HepG2 (cell line): Measurements from ENCODE around the gene SYCP2. TPM values are rescaled to one million over a fixed set of nuclear protein-coding genes. Genes with fewer than 3 reads are reported as not detected.

Source experiments
- ATAC-seq: fragments of 200-7000 bp; cut with Tn5 transposase; 3 replicates; pipeline ENCODE4 v1.9.1; 2020; ENCODE audit warnings: mild to moderate bottlenecking, moderate library complexity
- BruUV-seq: library from RNA; stranded (reverse); fragments of 400-500 nt; replicated peaks from 2 replicates; lab custom pipeline; 2021; lab: Mats Ljungman, UMichigan
- CTCF ChIA-PET: fragments of 300-600 bp; formaldehyde crosslinking; extraction: SDS; loops from one replicate; lab custom pipeline; 2021; ENCODE audit warnings: low total read pairs, inconsistent platforms, low intra/inter-chr PET ratio; lab: Yijun Ruan, JAX
- POLR2A ChIA-PET: fragments of 350-600 bp; sonication (Branson Sonifier 250); formaldehyde crosslinking; loops from one replicate; lab custom pipeline; 2020; ENCODE audit warnings: antibody characterized with exemption, inconsistent platforms; lab: Yijun Ruan, JAX
- DNase-seq: peaks from one replicate; pipeline ENCODE4 v3.0.0-alpha.2; 2015; ENCODE audit warnings: low spot score
- FAIRE-seq: peaks from 3 replicates; lab custom pipeline; 2011; peaks lifted over from hg19 to GRCh38; lab: Jason Lieb, UNC
- H2AFZ ChIP-seq: one replicate; pipeline ENCODE4 v1.6.1; 2011; ENCODE audit warnings: low read length, inconsistent platforms
- H3K27ac ChIP-seq: fragments of 300-600 bp; 3 replicates; pipeline ENCODE4 v1.8.0; 2011; ENCODE audit warnings: mixed run types, mild to moderate bottlenecking, mixed read lengths, low read length, inconsistent platforms; ENCODE audit not compliant: insufficient read depth; ENCODE audit errors: extremely low read length
- H3K27me3 ChIP-seq, 2 experiments: fragments of 200-600 bp in 1 of 2; 2 replicates in 1 of 2; 3 replicates in 1 of 2; pipeline versions ENCODE4 v1.6.0 to v1.8.0; 2011; ENCODE audit warnings: low read length in 2 of 2, mild to moderate bottlenecking in 2 of 2, moderate library complexity in 2 of 2, inconsistent platforms in 1 of 2; ENCODE audit not compliant: insufficient read depth in 2 of 2, control insufficient read depth in 1 of 2
- H3K36me3 ChIP-seq, 2 experiments: fragments of 200-600 bp in 1 of 2; replicated peaks in 1 of 2; 2 replicates in 1 of 2; 3 replicates in 1 of 2; pipeline versions ENCODE4 v1.5.1 to v1.8.0; 2011; ENCODE audit warnings: low read length in 2 of 2, inconsistent platforms in 1 of 2; ENCODE audit not compliant: insufficient read depth in 2 of 2, control insufficient read depth in 1 of 2
- H3K4me1 ChIP-seq: 2 replicates; pipeline ENCODE4 v1.5.1; 2012; ENCODE audit warnings: low read length, inconsistent platforms; ENCODE audit not compliant: insufficient read depth
- H3K4me2 ChIP-seq: 2 replicates; pipeline ENCODE4 v1.6.0; 2011; ENCODE audit warnings: low read depth, low read length, inconsistent platforms
- H3K4me3 ChIP-seq, 3 experiments: fragments of 200-600 bp in 1 of 3; sonication (generic), shearing (Covaris generic) in 1 of 3; replicated peaks in 1 of 3; 2 replicates each; pipeline ENCODE4 v1.5.1; 2011 to 2016; ENCODE audit warnings: low read length in 3 of 3, inconsistent platforms in 2 of 3, low read depth in 2 of 3, mild to moderate bottlenecking in 2 of 3, control low read depth in 1 of 3, mixed read lengths in 1 of 3; ENCODE audit not compliant: insufficient read depth in 1 of 3
- H3K79me2 ChIP-seq: one replicate; pipeline ENCODE4 v1.6.1; 2011; ENCODE audit warnings: low read length, inconsistent platforms; ENCODE audit not compliant: insufficient read depth
- H3K9ac ChIP-seq: 2 replicates; pipeline ENCODE4 v1.6.0; 2011; ENCODE audit warnings: mild to moderate bottlenecking, low read depth, low read length, inconsistent platforms; ENCODE audit not compliant: insufficient read depth
- H3K9me3 ChIP-seq: 2 replicates; pipeline ENCODE4 v1.5.1; 2012; ENCODE audit warnings: mild to moderate bottlenecking, low read length
- H4K20me1 ChIP-seq: 2 replicates; pipeline ENCODE4 v1.6.0; 2011; ENCODE audit warnings: inconsistent platforms, mild to moderate bottlenecking, low read length, moderate library complexity; ENCODE audit not compliant: insufficient read depth
- ATF3 ChIP-seq: sonication (generic); formaldehyde crosslinking; IDR thresholded peaks from 2 replicates; pipeline ENCODE4 v1.4.0; 2020; ENCODE audit warnings: missing genetic modification reagents
- CBX2 ChIP-seq, 2 experiments: fragments of 200-600 bp in 1 of 2; sonication (generic); formaldehyde crosslinking in 1 of 2; IDR thresholded peaks; 2 replicates each; pipeline versions ENCODE4 v1.7.0 to v1.8.1; 2018 to 2022; ENCODE audit warnings: low read depth in 2 of 2, low read length in 1 of 2, mild to moderate bottlenecking in 1 of 2, missing genetic modification reagents in 1 of 2
- GMEB2 ChIP-seq: IDR thresholded peaks from 2 replicates; pipeline ENCODE4 v1.6.1; 2016; ENCODE audit warnings: missing biosample characterization, missing genetic modification reagents, low read depth
- IKZF4 ChIP-seq: sonication (generic); formaldehyde crosslinking; IDR thresholded peaks from 2 replicates; pipeline ENCODE4 v1.5.1; 2020; ENCODE audit warnings: borderline replicate concordance, mild to moderate bottlenecking, low read depth, missing genetic modification reagents; ENCODE audit errors: not compliant biosample characterization
- KLF13 ChIP-seq: sonication (generic); formaldehyde crosslinking; IDR thresholded peaks from 2 replicates; pipeline ENCODE4 v1.4.0; 2020; ENCODE audit warnings: mild to moderate bottlenecking, missing genetic modification reagents
- MED13 ChIP-seq: sonication (generic); formaldehyde crosslinking; IDR thresholded peaks from 2 replicates; pipeline ENCODE4 v1.5.0; 2020; ENCODE audit warnings: missing genetic modification reagents
- NCOR1 ChIP-seq: fragments of 200-600 bp; sonication (generic); IDR thresholded peaks from 2 replicates; pipeline ENCODE4 v1.7.0; 2017; ENCODE audit warnings: antibody characterized with exemption, low read length, borderline replicate concordance
- POLR2G ChIP-seq: fragments of 200-400 bp; formaldehyde crosslinking; IDR thresholded peaks from 2 replicates; pipeline ENCODE4 v1.6.1; 2018; ENCODE audit warnings: mild to moderate bottlenecking, low read depth, low read length, moderate library complexity
- REL ChIP-seq: sonication (generic); formaldehyde crosslinking; conservative IDR thresholded peaks from 2 replicates; pipeline ENCODE4 v1.8.0; 2022; ENCODE audit warnings: mild to moderate bottlenecking, missing genetic modification reagents, moderate library complexity
- RFXANK ChIP-seq: IDR thresholded peaks from 2 replicates; pipeline ENCODE4 v1.6.1; 2016
- SATB2 ChIP-seq: sonication (generic); formaldehyde crosslinking; IDR thresholded peaks from 2 replicates; pipeline ENCODE4 v1.5.0; 2020; ENCODE audit warnings: missing genetic modification reagents
- STAT6 ChIP-seq: sonication (generic); formaldehyde crosslinking; IDR thresholded peaks from 2 replicates; pipeline ENCODE4 v1.4.0; 2020; ENCODE audit warnings: missing genetic modification reagents, mild to moderate bottlenecking, borderline replicate concordance
- TAF1 ChIP-seq: sonication (generic); formaldehyde crosslinking; IDR thresholded peaks from 2 replicates; pipeline ENCODE4 v1.4.0; 2020; ENCODE audit warnings: missing genetic modification reagents
- ZIK1 ChIP-seq: sonication (generic); formaldehyde crosslinking; IDR thresholded peaks from 2 replicates; pipeline ENCODE4 v1.5.0; 2020; ENCODE audit warnings: mild to moderate bottlenecking, low read depth, missing genetic modification reagents, borderline replicate concordance
- ZNF20 ChIP-seq: sonication (generic); formaldehyde crosslinking; IDR thresholded peaks from 2 replicates; pipeline ENCODE4 v1.4.0; 2020; ENCODE audit warnings: mild to moderate bottlenecking, moderate library complexity, missing genetic modification reagents
- ZNF207 ChIP-seq: fragments of 450-650 bp; IDR thresholded peaks from 2 replicates; pipeline ENCODE4 v1.6.1; 2016; ENCODE audit warnings: antibody characterized with exemption, borderline replicate concordance
- ZNF3 ChIP-seq: IDR thresholded peaks from 2 replicates; pipeline ENCODE4 v1.7.0; 2017; ENCODE audit warnings: inconsistent platforms
- ZNF619 ChIP-seq: sonication (generic); formaldehyde crosslinking; IDR thresholded peaks from 2 replicates; pipeline ENCODE4 v1.4.0; 2020; ENCODE audit warnings: mild to moderate bottlenecking, missing genetic modification reagents
- ZNF841 ChIP-seq: sonication (generic); formaldehyde crosslinking; IDR thresholded peaks from 2 replicates; pipeline ENCODE4 v1.8.1; 2023; ENCODE audit warnings: missing genetic modification reagents, borderline replicate concordance
- ZNF883 ChIP-seq: sonication (generic); formaldehyde crosslinking; IDR thresholded peaks from 2 replicates; pipeline ENCODE4 v1.5.1; 2020; ENCODE audit warnings: mild to moderate bottlenecking, missing genetic modification reagents; ENCODE audit errors: not compliant biosample characterization
- WGBS: methylation state at CpG from one replicate; pipeline ENCODE4 v1.1.6; 2017; ENCODE audit warnings: low lambda C conversion rate; 5-methylcytosine and 5-hydroxymethylcytosine counted together
- in situ Hi-C: cut with HindIII; loops from 2 replicates; pipeline ENCODE4 v1.10.0; 2017; ENCODE audit warnings: low pct_unique_long_range_greater_than_20kb; ENCODE audit not compliant: extremely low pct_ligation_motif_present
- intact Hi-C: fragments of 100-400 bp; cut with micrococcal nuclease; formaldehyde crosslinking; loops from one replicate; pipeline ENCODE4 v1.10.0; 2022; ENCODE audit not compliant: unreplicated experiment
- polyA plus RNA-seq, 8 experiments: library from polyadenylated mRNA; depleted of rRNA in 3 of 8; stranded (reverse) in 7 of 8; unstranded in 1 of 8; fragments of >200 nt; fragmentation: Illumina TruSeq in 4 of 8; extraction: Trizol in 4 of 8; gene quantifications; 2 replicates each; pipeline versions ENCODE4 v1.2.1 to v1.2.3, GENCODE V29; 2011 to 2016; ENCODE audit warnings: low read depth in 4 of 8, missing spikeins in 1 of 8, mixed read lengths in 1 of 8; ENCODE audit not compliant: insufficient read depth in 1 of 8
- total RNA-seq, 5 experiments: library from RNA; depleted of rRNA; stranded (reverse); fragments of >200 nt; fragmentation: Illumina TruSeq; extraction: Trizol; gene quantifications; 2 replicates each; pipeline ENCODE4 v1.2.3, GENCODE V29; 2016; ENCODE audit warnings: low read depth in 1 of 5

SYCP2 gene
- total and polyA plus RNA-seq, 2 of the 13 experiments (the other 11 are each of a cell fraction or from before 2014, with no cell fraction given): 0.07 to 0.24 TPM

- no peak for TF ChIP-seq ZNF207
- no peak for TF ChIP-seq ZNF841 (CRISPR knock-in tag)
- TF ChIP-seq GMEB2: no peak
Measured at GRCh38 chr20:59873409-59873808, 60.0 kb downstream of the SYCP2 start (continued).

- DNase-seq (no peak), FAIRE-seq (no peak), ATAC-seq (no peak)
- intact Hi-C loops (no loop called here), in situ Hi-C loops (no loop called here)
- Histone ChIP-seq H3K4me2 (no peak overlapping the region), H3K9ac (no peak overlapping the region), H3K4me3 (no peak overlapping the region), H3K9me3 (no peaks in the 10 kb centered on the region), H3K27ac (no peak overlapping the region), H3K36me3 (no peaks in the 10 kb centered on the region), H3K79me2 (no peaks in the 10 kb centered on the region), H3K4me1 (no peaks in the 10 kb centered on the region), H2AFZ (no peak overlapping the region), H3K27me3 (no peaks in the 10 kb centered on the region), H4K20me1 (no peaks in the 10 kb centered on the region)
- ChIA-PET CTCF (no interaction called here), POLR2A (no interaction called here)
- whole genome bisulfite sequencing: 1% methylated on average over 1 of the region's 1 CpG
- no TSS peak for BruUV-seq
- TF ChIP-seq TAF1 (no peak), MED13 (no peak), CBX2 (IDR thresholded peaks at IDR 0.05; ENCODE audit: low read depth, low read length) (no peak), CBX2 (CRISPR knock-in tag; IDR thresholded peaks at IDR 0.05; ENCODE audit: low read depth) (no peak), ZNF883 (CRISPR knock-in tag) (no peak), KLF13 (CRISPR knock-in tag) (no peak), ZIK1 (no peak), NCOR1 (no peak), IKZF4 (CRISPR knock-in tag) (no peak), ZNF841 (CRISPR knock-in tag) (no peak), ATF3 (CRISPR knock-in tag) (no peak), REL (CRISPR knock-in tag) (no peak), RFXANK (CRISPR knock-in tag) (no peak), ZNF20 (CRISPR knock-in tag) (no peak), ZNF3 (CRISPR knock-in tag) (no peak), ZNF619 (CRISPR knock-in tag) (no peak), POLR2G (no peak), STAT6 (CRISPR knock-in tag) (no peak), SATB2 (CRISPR knock-in tag) (no peak)
Measured at GRCh38 chr20:59871096-59871495, 62.3 kb downstream of the SYCP2 start.
